CD4-positive, alpha-beta memory T cell (primary cell): ENCODE measurements around the gene LASP1. TPM values are rescaled to one million over a fixed set of nuclear protein-coding genes. Genes with fewer than 3 reads are reported as not detected.
A peak's percentile ranks its signal among the peaks of the same experiment; 100 is the strongest.

Source experiments
- CTCF ChIA-PET: fragments of 350-600 bp; sonication (Branson Sonifier 250); formaldehyde crosslinking; loops from one replicate; lab custom pipeline; 2021; ENCODE audit warnings: inconsistent platforms; ENCODE audit not compliant: partially characterized antibody; lab: Charles Lee
- POLR2A ChIA-PET: fragments of 350-600 bp; sonication (Branson Sonifier 250); formaldehyde crosslinking; loops from one replicate; lab custom pipeline; 2021; ENCODE audit not compliant: partially characterized antibody; lab: Charles Lee
- DNase-seq, 5 donors: peaks; one replicate each; pipeline versions ENCODE4 v3.0.0 to v3.0.0-alpha.2; 2020 to 2022; ENCODE audit warnings: mixed read lengths in 1 of 5
- H3K27ac ChIP-seq: one replicate; pipeline ENCODE4 v1.7.0; 2013; ENCODE audit warnings: low read depth, low read length
- H3K27me3 ChIP-seq: 2 replicates; pipeline ENCODE4 v1.7.0; 2013; ENCODE audit warnings: mild to moderate bottlenecking, low read length, moderate library complexity; ENCODE audit not compliant: insufficient read depth
- H3K36me3 ChIP-seq: 2 replicates; pipeline ENCODE4 v1.7.0; 2013; ENCODE audit warnings: mild to moderate bottlenecking, low read length, moderate library complexity; ENCODE audit not compliant: insufficient read depth
- H3K4me1 ChIP-seq: 2 replicates; pipeline ENCODE4 v1.7.0; 2013; ENCODE audit warnings: mild to moderate bottlenecking, low read length, moderate library complexity; ENCODE audit not compliant: insufficient read depth
- H3K4me3 ChIP-seq, 2 donors: one replicate each; pipeline ENCODE4 v1.7.0; 2013; ENCODE audit warnings: low read length in 2 of 2, mild to moderate bottlenecking in 1 of 2
- H3K9me3 ChIP-seq, 2 donors: one replicate each; pipeline ENCODE4 v1.7.0; 2013; ENCODE audit warnings: low read length in 2 of 2, control low read depth in 1 of 2; ENCODE audit not compliant: control insufficient read depth in 1 of 2
- H3K27ac Mint-ChIP-seq, 7 donors: one replicate each; pipeline ENCODE4 v1.8.0; 2020 to 2021; ENCODE audit warnings: mixed read lengths in 7 of 7, mild to moderate bottlenecking in 6 of 7, inconsistent platforms in 3 of 7, moderate library complexity in 3 of 7
- H3K27me3 Mint-ChIP-seq, 2 donors: one replicate each; pipeline ENCODE4 v1.8.0; 2020 to 2021; ENCODE audit warnings: mixed read lengths in 2 of 2
- H3K36me3 Mint-ChIP-seq, 2 donors: one replicate each; pipeline ENCODE4 v1.8.0; 2020 to 2021; ENCODE audit warnings: mixed read lengths in 2 of 2, inconsistent platforms in 1 of 2, mild to moderate bottlenecking in 1 of 2
- H3K4me1 Mint-ChIP-seq, 4 donors: one replicate each; pipeline ENCODE4 v1.8.0; 2020 to 2021; ENCODE audit warnings: mixed read lengths in 4 of 4, mild to moderate bottlenecking in 1 of 4
- H3K4me3 Mint-ChIP-seq, 8 donors: one replicate each; pipeline ENCODE4 v1.8.0; 2020 to 2021; ENCODE audit warnings: mixed read lengths in 8 of 8, mild to moderate bottlenecking in 7 of 8, moderate library complexity in 6 of 8, inconsistent platforms in 3 of 8
- H3K9me3 Mint-ChIP-seq, 8 donors: one replicate each; pipeline ENCODE4 v1.8.0; 2020 to 2021; ENCODE audit warnings: mixed read lengths in 8 of 8, mild to moderate bottlenecking in 5 of 8, inconsistent platforms in 3 of 8, moderate library complexity in 1 of 8
- intact Hi-C: fragments of 100-400 bp; cut with micrococcal nuclease; formaldehyde crosslinking; loops from one replicate; pipeline ENCODE4 v1.15.1; 2023
- polyA plus RNA-seq, 2 donors: library from polyadenylated mRNA; unstranded; fragments of 300-500 nt; fragmentation: Illumina TruSeq; gene quantifications; one replicate each; pipeline ENCODE4 v1.2.3, GENCODE V29; 2021
- total RNA-seq, 2 experiments: library from RNA; stranded (reverse); gene quantifications; one replicate each; pipeline ENCODE4 v1.2.3, GENCODE V29; 2021

Gene LASP1
- total and polyA plus RNA-seq, 4 experiments from 2014 or later: 32.1 to 122 (median 92.9) TPM

DNA sequence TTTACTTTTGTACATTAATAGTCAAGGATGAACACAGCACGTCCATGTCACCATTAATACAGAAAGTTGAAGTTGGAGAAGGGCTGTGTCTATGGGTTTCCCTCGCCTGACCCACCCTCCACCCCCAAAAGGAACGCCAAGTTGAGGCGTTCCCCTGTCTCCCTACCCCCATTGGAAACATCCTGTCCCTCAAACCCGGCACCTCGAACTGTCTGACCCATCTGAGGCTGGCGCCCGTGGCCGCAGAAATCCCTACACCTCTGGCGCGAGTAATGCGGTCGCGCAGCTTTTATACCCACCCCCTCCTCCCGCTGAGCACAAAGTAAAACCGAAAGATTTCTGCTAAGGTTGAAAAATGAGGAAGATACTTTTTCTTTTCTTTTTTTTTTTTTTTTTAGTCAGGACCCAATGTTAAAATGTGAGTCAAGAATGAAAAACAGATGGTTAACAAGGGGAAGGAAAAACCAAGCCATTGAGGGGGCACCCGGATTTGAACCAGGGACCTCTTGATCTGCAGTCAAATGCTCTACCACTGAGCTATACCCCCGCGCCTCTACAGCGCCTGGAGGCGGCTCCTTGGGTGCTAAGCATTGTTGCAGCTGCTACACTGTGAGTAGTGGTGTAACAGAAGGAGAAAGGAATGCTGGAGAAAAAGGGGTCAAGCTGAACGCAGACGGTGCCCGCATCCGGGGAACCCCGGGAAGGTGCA is 887 bp upstream of the LASP1 start:
- ChIA-PET POLR2A (interaction anchor here (0.6 to 9.5 kb wide), 28 partner anchors 14 to 369 kb away, joined by 3 to 229 read pairs (median 11); partner anchors contain the start of genes CWC25, FBXO47, LASP1NB and MLLT6), CTCF (interaction anchor here (0.5 to 4.1 kb wide), 23 partner anchors 10 to 1242 kb away, joined by 3 to 41 read pairs (median 5); partner anchors contain the start of genes CWC25, LASP1NB, RPL19 and RPL23)
- Mint-ChIP-seq H3K4me1 (peaks cover 35 to 63% (median 44%) of the 10 kb centered on the region in 4 donors), H3K36me3 (peaks cover 4 to 37% of the 10 kb centered on the region in 2 donors), H3K27ac (peak overlapping the region; percentile 96 to 100 (median 97)), H3K4me3 (peak overlapping the region; percentile 93 to 100 (median 96)), H3K27me3 (peaks cover 0 to 7% of the 10 kb centered on the region in 2 donors), H3K9me3 (peaks cover 0 to 9% (median 0%) of the 10 kb centered on the region in 8 donors)
- Histone ChIP-seq H3K9me3 (no peaks in the 10 kb centered on the region), H3K27me3 (no peaks in the 10 kb centered on the region), H3K36me3 (peaks cover 6% of the 10 kb centered on the region), H3K4me1 (peaks cover 45% of the 10 kb centered on the region), H3K27ac (peak overlapping the region; percentile 88), H3K4me3 (peak overlapping the region; percentile 66 to 99)
- peak; percentile 85 to 91 (median 87) for DNase-seq
- intact Hi-C loops: loop anchor here (1.0 kb wide), 4 partner anchors 16 to 284 kb away; partner anchors contain the start of gene RPL23

DNA sequence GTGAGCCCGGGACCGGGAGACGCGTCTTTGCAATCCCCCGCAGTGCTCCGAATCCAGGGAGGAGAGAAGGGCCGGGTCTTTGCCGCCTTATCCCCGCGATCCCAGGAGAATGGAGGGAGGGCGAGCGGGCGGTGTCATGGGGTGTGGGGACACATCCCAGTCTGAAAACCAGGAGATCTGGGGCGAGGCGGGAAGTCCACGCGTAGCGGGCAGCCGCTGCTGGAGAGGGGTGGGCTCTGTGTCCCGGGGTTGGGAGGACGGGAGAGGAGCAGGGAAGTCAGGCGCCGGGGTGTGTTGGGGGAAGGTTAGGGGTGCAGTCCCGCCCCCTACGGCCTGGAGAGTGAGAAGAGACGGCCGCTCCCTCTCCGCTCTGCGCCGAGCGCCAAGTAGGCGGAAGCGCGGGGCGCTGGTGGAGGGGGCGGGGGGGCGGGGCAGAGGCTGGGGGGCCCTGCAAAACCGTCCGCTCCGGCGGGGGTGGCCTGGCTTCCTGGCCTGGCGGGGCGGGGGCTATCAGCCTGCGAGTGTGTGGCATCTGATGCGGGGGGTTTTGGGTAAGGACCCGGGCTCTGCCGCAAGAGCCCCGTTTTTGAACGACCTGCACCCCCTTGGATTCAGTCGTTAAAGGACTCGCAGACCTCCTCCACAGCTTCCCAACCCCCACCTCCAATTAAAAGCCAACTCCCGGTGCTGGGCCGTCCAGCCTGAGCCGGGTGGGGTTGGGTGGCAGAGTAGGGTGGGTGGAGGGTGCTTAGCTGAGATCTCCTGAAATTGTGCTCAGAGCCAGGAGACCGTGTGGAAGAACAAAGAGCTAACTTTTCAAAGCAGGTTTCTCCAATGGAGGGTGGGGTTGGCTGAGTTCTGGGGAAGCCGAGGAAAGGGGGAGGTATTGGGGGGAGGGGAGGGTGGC is 654 bp downstream of the LASP1 start:
- H3K36me3 Mint-ChIP-seq: peaks cover 4 to 44% of the 10 kb centered on the region in 2 donors
- peak overlapping the region; percentile 92 to 100 (median 97) for H3K4me3 Mint-ChIP-seq
- POLR2A ChIA-PET: interaction anchor here (0.8 to 9.5 kb wide), 34 partner anchors 13 to 368 kb away, joined by 3 to 229 read pairs (median 6); partner anchors contain the start of genes CISD3, CWC25, FBXO47 and LASP1NB
- Histone ChIP-seq H3K36me3 (peaks cover 6% of the 10 kb centered on the region), H3K9me3 (no peaks in the 10 kb centered on the region), H3K4me3 (peak overlapping the region; percentile 89 to 99), H3K27me3 (no peaks in the 10 kb centered on the region), H3K4me1 (peaks cover 60% of the 10 kb centered on the region), H3K27ac (peak overlapping the region; percentile 88)
- peak overlapping the region; percentile 93 to 100 (median 96) for H3K27ac Mint-ChIP-seq
- DNase-seq: peak; percentile 57 to 78 (median 62)
- H3K4me1 Mint-ChIP-seq: peaks cover 45 to 78% (median 56%) of the 10 kb centered on the region in 4 donors
- H3K9me3 Mint-ChIP-seq: peaks cover 0 to 9% (median 0%) of the 10 kb centered on the region in 8 donors
- intact Hi-C loops: loop anchor here (1.0 to 5.0 kb wide), 7 partner anchors 20 to 168 kb away; partner anchors contain the start of genes CWC25, FBXO47, LASP1NB and PSMB3
- H3K27me3 Mint-ChIP-seq: peaks cover 0 to 7% of the 10 kb centered on the region in 2 donors
- CTCF ChIA-PET: interaction anchor here (0.5 to 4.1 kb wide), 23 partner anchors 9 to 329 kb away, joined by 3 to 41 read pairs (median 5); partner anchors contain the start of genes FBXO47, LASP1NB, RPL19 and RPL23

DNA sequence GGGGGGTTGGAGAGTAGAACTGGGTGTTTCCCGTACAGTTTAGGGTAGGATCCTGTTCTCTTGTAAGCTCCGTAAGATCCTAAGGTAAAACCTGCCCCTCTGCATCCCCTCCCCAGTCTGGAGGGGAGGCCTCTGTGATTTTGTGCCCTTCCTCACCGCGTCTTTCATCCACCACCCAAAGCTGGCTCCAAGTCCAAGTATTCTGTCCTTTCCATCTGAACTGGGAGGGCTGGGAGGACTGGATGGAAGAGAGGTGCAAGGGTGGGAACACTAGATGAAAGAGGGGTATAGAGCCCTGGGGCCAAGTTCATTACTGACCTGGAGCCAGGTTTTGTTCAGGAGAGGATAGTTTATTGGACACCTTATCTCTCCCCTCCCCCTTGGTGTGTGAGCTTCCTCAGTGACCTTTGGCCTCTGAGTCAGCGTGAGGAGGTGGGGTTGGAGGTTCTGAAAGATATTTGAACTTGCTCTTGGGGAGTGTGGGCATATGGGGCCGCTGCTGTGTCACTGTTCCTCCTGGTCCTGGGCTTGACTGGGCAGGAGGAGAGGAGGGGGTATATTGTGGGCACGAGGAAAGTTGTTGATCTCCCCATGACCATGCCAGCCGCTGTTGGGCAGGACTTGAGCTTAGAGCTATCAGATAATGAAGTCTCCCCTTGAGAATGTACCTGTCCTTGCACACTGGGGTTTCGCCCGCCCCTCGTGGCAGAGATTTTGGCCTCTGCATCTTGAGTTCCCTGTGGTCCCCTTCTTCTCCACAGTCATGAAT is 1.6 kb downstream of the LASP1 start:
- H3K9me3 ChIP-seq: no peaks in the 10 kb centered on the region
- H3K4me1 ChIP-seq: peaks cover 65% of the 10 kb centered on the region
- H3K27ac ChIP-seq: peak overlapping the region; percentile 88
- intact Hi-C loops: loop anchor here (1.0 to 5.0 kb wide), 6 partner anchors 19 to 169 kb away; partner anchors contain the start of genes FBXO47, LASP1NB and PSMB3
- peak; percentile 51 to 88 (median 56) for DNase-seq
- Mint-ChIP-seq H3K36me3 (peaks cover 4 to 45% of the 10 kb centered on the region in 2 donors), H3K9me3 (peaks cover 0 to 9% (median 0%) of the 10 kb centered on the region in 8 donors), H3K4me1 (peaks cover 47 to 88% (median 60%) of the 10 kb centered on the region in 4 donors), H3K27me3 (peaks cover 0 to 7% of the 10 kb centered on the region in 2 donors), H3K27ac (peak overlapping the region; percentile 92 to 100 (median 96)), H3K4me3 (peak overlapping the region; percentile 92 to 98 (median 96))
- H3K36me3 ChIP-seq: peaks cover 6% of the 10 kb centered on the region
- H3K4me3 ChIP-seq: peak overlapping the region; percentile 89 to 99
- POLR2A ChIA-PET: interaction anchor here (0.8 to 9.5 kb wide), 23 partner anchors 12 to 367 kb away, joined by 3 to 229 read pairs (median 6); partner anchors contain the start of genes CISD3, CWC25, FBXO47 and LASP1NB
- CTCF ChIA-PET: interaction anchor here (0.5 to 4.1 kb wide), 11 partner anchors 17 to 294 kb away, joined by 3 to 41 read pairs (median 3); partner anchors contain the start of genes FBXO47 and LASP1NB
- no peaks in the 10 kb centered on the region for H3K27me3 ChIP-seq

DNA sequence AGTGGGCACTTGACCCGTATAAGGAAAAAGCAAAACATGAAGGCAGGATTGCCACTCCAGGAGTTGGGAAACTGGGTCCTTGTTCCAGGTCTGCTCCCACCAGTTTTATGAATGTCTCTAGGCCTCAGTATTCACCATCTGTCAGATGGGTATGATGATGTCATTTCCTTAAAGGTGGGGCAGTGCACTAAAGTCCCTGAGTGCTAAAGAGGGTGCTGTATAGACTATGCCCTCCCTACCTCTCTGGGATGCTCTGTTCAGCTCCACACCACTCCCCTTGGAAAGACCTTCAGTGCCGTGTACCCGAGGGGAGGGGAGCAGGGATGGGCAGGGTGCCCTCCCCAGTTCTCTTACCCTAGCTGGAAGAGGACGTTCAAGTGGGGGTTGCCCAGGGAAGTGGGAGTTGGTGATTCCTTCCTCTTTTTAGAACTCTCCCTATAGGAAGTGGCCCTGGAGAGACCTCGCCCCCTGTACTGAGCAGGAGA is 2.2 kb downstream of the LASP1 start:
- peaks cover 48 to 94% (median 66%) of the 10 kb centered on the region in 4 donors for H3K4me1 Mint-ChIP-seq
- CTCF ChIA-PET: interaction anchor here (1.0 to 4.1 kb wide), 7 partner anchors 28 to 282 kb away, joined by 3 to 41 read pairs (median 6); partner anchors contain the start of genes FBXO47 and LASP1NB
- intact Hi-C loops: loop anchor here (5.0 kb wide), 3 partner anchors 95 to 170 kb away; partner anchors contain the start of gene FBXO47
- no peaks in the 10 kb centered on the region for H3K9me3 ChIP-seq
- peaks cover 68% of the 10 kb centered on the region for H3K4me1 ChIP-seq
- no peaks in the 10 kb centered on the region for H3K27me3 ChIP-seq
- peak overlapping the region; percentile 89 to 99 for H3K4me3 ChIP-seq
- H3K9me3 Mint-ChIP-seq: peaks cover 0 to 9% (median 0%) of the 10 kb centered on the region in 8 donors
- H3K27ac Mint-ChIP-seq: peak overlapping the region; percentile 92 to 100 (median 96)
- peak overlapping the region; percentile 88 for H3K27ac ChIP-seq
- H3K4me3 Mint-ChIP-seq: peak overlapping the region; percentile 92 to 98 (median 96)
- peaks cover 6% of the 10 kb centered on the region for H3K36me3 ChIP-seq
- POLR2A ChIA-PET: interaction anchor here (1.0 to 9.5 kb wide), 15 partner anchors 11 to 282 kb away, joined by 3 to 229 read pairs (median 17); partner anchors contain the start of genes CWC25, LASP1NB, MLLT6 and PSMB3
- DNase-seq: no peak
- H3K27me3 Mint-ChIP-seq: peaks cover 0 to 7% of the 10 kb centered on the region in 2 donors
- H3K36me3 Mint-ChIP-seq: peaks cover 4 to 46% of the 10 kb centered on the region in 2 donors

DNA sequence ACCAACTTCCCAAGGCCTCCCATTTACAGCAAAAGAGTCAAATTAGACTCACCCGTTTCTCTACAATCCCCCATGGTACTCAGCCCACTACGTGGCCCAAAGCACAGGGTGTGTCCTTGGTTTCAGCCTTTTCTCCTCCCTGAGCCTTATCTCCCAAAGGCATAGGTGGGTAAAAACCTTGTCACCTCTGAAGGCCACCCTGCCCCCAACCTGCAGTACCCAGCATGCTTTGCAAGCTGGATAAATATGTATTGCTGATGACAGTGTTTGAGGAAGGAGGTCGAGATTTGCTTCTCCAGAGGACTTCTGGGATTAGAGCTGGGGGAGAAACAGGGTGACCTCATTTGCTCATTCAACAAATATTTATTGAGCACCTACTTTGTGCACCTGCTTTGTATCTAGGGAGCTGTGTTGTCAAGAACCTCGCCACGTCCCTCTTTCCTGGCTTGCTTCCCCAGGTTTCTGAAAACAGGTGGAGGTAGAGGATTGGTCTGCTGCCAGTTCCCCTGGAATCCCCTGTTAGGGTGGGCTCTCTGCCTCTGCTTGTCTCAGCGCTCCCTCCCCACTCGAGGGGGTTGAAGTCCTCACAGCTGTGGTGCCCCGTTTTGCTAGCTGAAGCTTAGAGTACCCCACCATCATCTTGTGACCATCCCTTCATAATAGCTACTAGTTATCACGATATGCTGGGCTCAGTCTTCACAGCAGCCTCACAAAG is 3.0 kb downstream of the LASP1 start:
- no peak for DNase-seq
- intact Hi-C loops: loop anchor here (5.0 kb wide), 3 partner anchors 94 to 171 kb away; partner anchors contain the start of gene FBXO47

More for the DNA sequence above, 3.0 kb downstream of the LASP1 start:
- Mint-ChIP-seq H3K4me3 (peak overlapping the region; percentile 35 to 98 (median 95)), H3K27ac (peak overlapping the region; percentile 92 to 100 (median 96)), H3K36me3 (peaks cover 4 to 46% of the 10 kb centered on the region in 2 donors), H3K27me3 (peaks cover 0 to 4% of the 10 kb centered on the region in 2 donors), H3K9me3 (peaks cover 0 to 7% (median 0%) of the 10 kb centered on the region in 8 donors), H3K4me1 (peaks cover 47 to 95% (median 66%) of the 10 kb centered on the region in 4 donors)
- Histone ChIP-seq H3K27ac (peak overlapping the region; percentile 88), H3K27me3 (no peaks in the 10 kb centered on the region), H3K9me3 (no peaks in the 10 kb centered on the region), H3K4me3 (peak overlapping the region; percentile 9 to 99), H3K36me3 (peaks cover 6% of the 10 kb centered on the region), H3K4me1 (peaks cover 71% of the 10 kb centered on the region)
- ChIA-PET POLR2A (interaction anchor here (1.1 to 9.5 kb wide), 9 partner anchors 10 to 281 kb away, joined by 4 to 229 read pairs (median 38); partner anchors contain the start of genes CWC25, LASP1NB, PSMB3 and RPL23), CTCF (interaction anchor here (1.0 to 4.1 kb wide), 7 partner anchors 13 to 371 kb away, joined by 3 to 41 read pairs (median 3); no protein-coding TSS in a partner anchor)
